Measurements from ENCODE around the gene PACRG.

DNA sequence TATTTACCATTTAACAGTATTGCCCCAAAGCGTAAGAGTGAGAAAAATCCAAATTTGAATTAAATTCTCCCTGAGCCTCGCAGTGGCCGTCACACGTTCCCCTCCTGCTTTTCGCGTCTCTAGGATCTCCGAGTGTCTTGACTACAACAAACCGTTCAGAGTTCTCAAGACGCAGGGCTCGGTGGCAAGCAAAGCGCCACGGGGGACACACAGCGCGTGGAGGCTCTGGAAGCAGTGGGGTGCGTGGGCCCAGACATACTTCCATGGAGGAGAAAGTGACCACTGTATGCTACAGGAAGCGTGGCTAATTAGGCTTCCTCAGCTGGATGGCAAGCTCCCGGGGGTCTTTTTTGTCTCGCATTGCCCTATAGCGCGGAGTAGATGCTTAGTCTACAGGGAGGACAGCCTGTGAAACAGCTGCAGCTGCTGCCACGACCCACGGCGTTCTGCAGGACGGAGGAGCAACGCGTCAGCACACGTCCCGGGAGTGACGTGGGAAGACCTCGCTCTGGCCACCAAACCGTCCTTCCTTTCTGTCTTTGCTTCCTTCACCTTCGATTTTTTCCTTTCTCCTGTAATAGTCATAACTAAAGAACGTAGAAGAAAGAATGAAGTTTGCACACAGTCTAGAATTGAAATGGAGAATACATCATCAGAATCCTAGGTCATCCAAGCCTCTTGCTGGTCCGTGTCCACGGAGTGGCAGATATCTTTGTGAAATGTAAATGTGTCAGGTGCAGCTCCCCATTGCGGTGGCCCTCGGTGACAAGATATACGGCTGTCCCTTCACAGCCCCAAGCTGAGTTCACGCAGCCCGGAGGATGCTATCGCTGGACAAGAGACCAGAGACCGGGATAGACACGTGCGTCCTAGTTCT, 582.6 kb downstream of the PACRG start:
- TF ChIP-seq POU2F2 (IDR thresholded peaks at IDR 0.05; ENCODE audit: low read depth, low read length) (no peak), POLR2AphosphoS5 (IDR thresholded peaks at IDR 0.05; ENCODE audit: low read depth, low read length) (no peak), POLR2A (IDR thresholded peaks at IDR 0.05; ENCODE audit: low read depth, low read length) (no peak), TAF1 (IDR thresholded peaks at IDR 0.05; ENCODE audit: low read depth, low read length) (no peak), SPI1 (IDR thresholded peaks at IDR 0.05; ENCODE audit: low read depth, low read length) (no peak), PAX5 (IDR thresholded peaks at IDR 0.05; ENCODE audit: insufficient read depth, low read length, severe bottlenecking) (no peak)

Data from GM12891 (cell line).